Measurements from ENCODE around the gene SPO11.
"Not testable (repeated sequence)": the region's sequence is repeated elsewhere in the genome, so short reads cannot be mapped to it uniquely, and the experiment has no call there.

Gene SPO11

GRCh38 chr20:57332105-57333089, 2.8 kb downstream of the SPO11 start:
- in situ Hi-C loops (cut with MboI; ENCODE audit: low sequenced_read_pairs) = no loop called here

GRCh38 chr20:57335392-57335791, 5.8 kb downstream of the SPO11 start:
- in situ Hi-C loops (cut with MboI; ENCODE audit: low sequenced_read_pairs) = no loop called here

GRCh38 chr20:57341663-57342062, 12.1 kb downstream of the SPO11 start:
- in situ Hi-C loops (cut with MboI; ENCODE audit: low sequenced_read_pairs) = loop anchor here (10.0 kb wide), 1 partner anchor 257 kb away; no protein-coding TSS in a partner anchor

GRCh38 chr20:57342829-57343228, 13.2 kb downstream of the SPO11 start:
- in situ Hi-C loops (cut with MboI; ENCODE audit: low sequenced_read_pairs) = loop anchor here (10.0 kb wide), 1 partner anchor 258 kb away; no protein-coding TSS in a partner anchor

GRCh38 chr20:57346477-57346876, 16.9 kb downstream of the SPO11 start:
- in situ Hi-C loops (cut with MboI; ENCODE audit: low sequenced_read_pairs) = loop anchor here (10.0 kb wide), 1 partner anchor 262 kb away; no protein-coding TSS in a partner anchor

GRCh38 chr20:57347393-57347792, 17.8 kb downstream of the SPO11 start:
- in situ Hi-C loops (cut with MboI; ENCODE audit: low sequenced_read_pairs) = loop anchor here (10.0 kb wide), 1 partner anchor 263 kb away; no protein-coding TSS in a partner anchor

- in situ Hi-C loops (cut with MboI; ENCODE audit: low sequenced_read_pairs) = loop anchor here (10.0 kb wide), 1 partner anchor 264 kb away; no protein-coding TSS in a partner anchor
Observed at GRCh38 chr20:57348200-57348921, 18.8 kb downstream of the SPO11 start.

- in situ Hi-C loops (cut with MboI; ENCODE audit: low sequenced_read_pairs) = loop anchor here (10.0 kb wide), 1 partner anchor 264 kb away; no protein-coding TSS in a partner anchor
Observed at GRCh38 chr20:57348922-57349574, 19.4 kb downstream of the SPO11 start.

- in situ Hi-C loops (cut with MboI; ENCODE audit: low sequenced_read_pairs) = no loop called here
Observed at GRCh38 chr20:57350081-57350710, 20.6 kb downstream of the SPO11 start.

- in situ Hi-C loops (cut with MboI; ENCODE audit: low sequenced_read_pairs) = not testable (repeated sequence)
Observed at GRCh38 chr20:57350726-57351041, 21.1 kb downstream of the SPO11 start.

GRCh38 chr20:57351042-57351783, 21.6 kb downstream of the SPO11 start, which contains the start of gene RAE1:
Gene RAE1, plus strand, starts transcription at chr20:57351255. Its CDS starts 2,784 bp downstream, at chr20:57354039.
- in situ Hi-C loops (cut with MboI; ENCODE audit: low sequenced_read_pairs) = no loop called here

- in situ Hi-C loops (cut with MboI; ENCODE audit: low sequenced_read_pairs) = no loop called here
Observed at GRCh38 chr20:57352305-57352704, 22.7 kb downstream of the SPO11 start.

GRCh38 chr20:57353351-57353750, 23.7 kb downstream of the SPO11 start:
- in situ Hi-C loops (cut with MboI; ENCODE audit: low sequenced_read_pairs) = no loop called here

- in situ Hi-C loops (cut with MboI; ENCODE audit: low sequenced_read_pairs) = no loop called here
Observed at GRCh38 chr20:57361517-57361916, 31.9 kb downstream of the SPO11 start.

- in situ Hi-C loops (cut with MboI; ENCODE audit: low sequenced_read_pairs) = no loop called here
Observed at GRCh38 chr20:57364451-57364850, 34.8 kb downstream of the SPO11 start.

GRCh38 chr20:57369596-57369995, 40.0 kb downstream of the SPO11 start:
- in situ Hi-C loops (cut with MboI; ENCODE audit: low sequenced_read_pairs) = no loop called here

- in situ Hi-C loops (cut with MboI; ENCODE audit: low sequenced_read_pairs) = no loop called here
Observed at GRCh38 chr20:57370316-57370715, 40.7 kb downstream of the SPO11 start.

GRCh38 chr20:57371363-57371762, 41.8 kb downstream of the SPO11 start:
- in situ Hi-C loops (cut with MboI; ENCODE audit: low sequenced_read_pairs) = no loop called here

- in situ Hi-C loops (cut with MboI; ENCODE audit: low sequenced_read_pairs) = no loop called here
Observed at GRCh38 chr20:57372157-57372556, 42.6 kb downstream of the SPO11 start.
